ENCODE results near the gene SETBP1. TPM values are rescaled to one million over a fixed set of nuclear protein-coding genes. Genes with fewer than 3 reads are reported as not detected.

Gene SETBP1
- total and polyA plus RNA-seq, 2 of the 4 experiments (the other 2 are of a cell fraction): 0.19 to 0.36 TPM

GRCh38 chr18:44687421-44687820 lies 6.7 kb downstream of the SETBP1 start:
- H2AK5ac ChIP-seq (ENCODE audit: low read depth, low read length): no peak overlapping the region
- BruUV-seq (replicated peaks): no TSS peak
- no peak overlapping the region for H2BK20ac ChIP-seq (ENCODE audit: low read depth, low read length)
- dilution Hi-C loops (cut with HindIII; ENCODE audit: low sequenced_read_pairs, unreplicated experiment) (no loop called here), intact Hi-C loops (cut with micrococcal nuclease) (no loop called here), in situ Hi-C loops (cut with MboI; ENCODE audit: low sequenced_read_pairs) (no loop called here)
- no peak overlapping the region for H4K91ac ChIP-seq (ENCODE audit: insufficient read depth, low read depth, low read length)
- H3K36me3 ChIP-seq (ENCODE audit: control insufficient read depth, insufficient read depth, low read length): no peaks in the 10 kb centered on the region
- peaks cover 6% of the 10 kb centered on the region for H3K27me3 ChIP-seq (ENCODE audit: control insufficient read depth, insufficient read depth, low read length)
- no peak overlapping the region for H3K18ac ChIP-seq (ENCODE audit: low read depth, low read length)
- no peak for ATAC-seq (ENCODE audit: low read depth)
- TF ChIP-seq MXI1 (IDR thresholded peaks at IDR 0.05; ENCODE audit: borderline replicate concordance, low read depth, low read length): no peak
- no peak for TF ChIP-seq RAD21 (IDR thresholded peaks at IDR 0.05; ENCODE audit: low read length)
- TF ChIP-seq CEBPB (IDR thresholded peaks at IDR 0.05; ENCODE audit: low read depth, low read length): no peak
- TF ChIP-seq SMC3 (IDR thresholded peaks at IDR 0.05; ENCODE audit: low read depth, low read length): no peak
- no peak for TF ChIP-seq CTCF (conservative IDR thresholded peaks at IDR 0.05; ENCODE audit: low read depth, low read length)
- no peak for TF ChIP-seq MAFK (IDR thresholded peaks at IDR 0.05; ENCODE audit: low read depth, low read length)
- TF ChIP-seq BHLHE40 (IDR thresholded peaks at IDR 0.05; ENCODE audit: low read depth, low read length): no peak
- H4K5ac ChIP-seq (ENCODE audit: low read depth, low read length): no peak overlapping the region
- no peak overlapping the region for H2AK9ac ChIP-seq (replicated peaks; ENCODE audit: low read depth, low read length, poor library complexity)
- no peak overlapping the region for H2AFZ ChIP-seq (replicated peaks; ENCODE audit: low read length, poor library complexity)
- no peak overlapping the region for H3K56ac ChIP-seq (ENCODE audit: extremely low read depth, insufficient read depth, low read length)
- H3K27ac ChIP-seq (ENCODE audit: insufficient read depth, low read length): no peak overlapping the region
- no peak overlapping the region for H3K9ac ChIP-seq (ENCODE audit: low read depth, low read length)
- ChIA-PET POLR2A (ENCODE audit: unreplicated experiment) (no interaction called here), CTCF (no interaction called here)
- H3K4me2 ChIP-seq (ENCODE audit: low read depth, low read length): no peak overlapping the region
- H3K4me1 ChIP-seq (ENCODE audit: control insufficient read depth, insufficient read depth, low read length): peaks cover 3% of the 10 kb centered on the region; the same call in 1 of the 2 replicates
- H3K4ac ChIP-seq (ENCODE audit: low read depth, low read length): no peak overlapping the region
- H3K4me3 ChIP-seq (ENCODE audit: insufficient read depth, low read depth, low read length): no peak overlapping the region
- no peak for DNase-seq
- no peak overlapping the region for H2BK120ac ChIP-seq (ENCODE audit: low read depth, low read length)
- H3K23ac ChIP-seq (ENCODE audit: low read depth, low read length): no peak overlapping the region
- H4K20me1 ChIP-seq (ENCODE audit: insufficient read depth, low read length): no peaks in the 10 kb centered on the region
- H3K79me1 ChIP-seq (ENCODE audit: low read depth in 1 of 2, low read length in 2 of 2): no peaks in the 10 kb centered on the region
- no peaks in the 10 kb centered on the region for H3K9me3 ChIP-seq (ENCODE audit: control insufficient read depth, insufficient read depth, low read length)
- no peak overlapping the region for H2BK15ac ChIP-seq (ENCODE audit: low read depth, low read length)
- no peak overlapping the region for H4K8ac ChIP-seq (ENCODE audit: low read depth in 2 of 2, low read length in 2 of 2)
- H3K14ac ChIP-seq (replicated peaks; ENCODE audit: low read depth, low read length): no peak overlapping the region
- no peak overlapping the region for H2BK5ac ChIP-seq (ENCODE audit: low read depth, low read length, poor library complexity, severe bottlenecking)
- no peaks in the 10 kb centered on the region for H3K9me1 ChIP-seq (ENCODE audit: insufficient read depth, low read length)

All from IMR-90 (cell line).